Measurements from ENCODE around the gene CLIC5.

CLIC5 gene

DNA sequence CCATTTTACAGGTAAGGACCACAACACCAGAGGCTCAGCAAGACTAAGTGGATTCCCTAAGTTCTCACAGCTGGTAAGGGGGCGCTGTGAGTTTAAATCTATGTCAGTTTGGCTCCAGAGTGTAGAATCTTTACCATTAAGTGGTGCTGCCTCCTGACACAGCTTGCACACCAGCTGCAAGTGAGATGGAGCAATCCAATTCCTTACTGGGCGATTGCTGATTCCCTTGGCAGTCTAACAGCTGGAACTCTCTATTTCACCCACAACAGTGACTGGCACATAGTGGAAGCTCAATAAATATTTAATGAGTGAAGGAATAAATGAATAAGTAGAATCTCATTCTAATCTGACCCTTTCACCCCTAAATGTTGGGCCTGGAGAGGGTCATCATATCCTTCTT lies 176.7 kb downstream of the CLIC5 start:
- no peak for DNase-seq (ENCODE audit: low spot score)

DNA sequence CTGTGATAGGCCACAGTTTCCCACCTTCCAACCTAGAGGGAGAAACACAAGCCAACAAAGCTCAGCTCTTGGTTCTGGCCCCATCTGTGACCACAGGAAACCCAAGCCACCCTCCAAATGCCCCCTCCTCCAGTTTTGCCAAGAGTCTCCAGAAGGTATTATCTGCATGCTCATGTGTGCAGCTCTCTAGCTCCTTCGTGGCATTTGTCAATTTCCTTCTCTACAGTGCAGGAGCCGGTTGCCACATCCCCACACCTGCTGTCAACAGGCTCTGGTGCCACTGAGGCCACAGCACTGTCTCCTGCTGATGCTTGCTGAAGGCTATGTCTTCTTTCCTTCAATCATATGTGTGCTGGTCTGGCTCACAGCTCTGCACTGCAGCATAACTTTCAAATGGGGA lies 177.2 kb downstream of the CLIC5 start:
- no peak for DNase-seq (ENCODE audit: low spot score)

DNA sequence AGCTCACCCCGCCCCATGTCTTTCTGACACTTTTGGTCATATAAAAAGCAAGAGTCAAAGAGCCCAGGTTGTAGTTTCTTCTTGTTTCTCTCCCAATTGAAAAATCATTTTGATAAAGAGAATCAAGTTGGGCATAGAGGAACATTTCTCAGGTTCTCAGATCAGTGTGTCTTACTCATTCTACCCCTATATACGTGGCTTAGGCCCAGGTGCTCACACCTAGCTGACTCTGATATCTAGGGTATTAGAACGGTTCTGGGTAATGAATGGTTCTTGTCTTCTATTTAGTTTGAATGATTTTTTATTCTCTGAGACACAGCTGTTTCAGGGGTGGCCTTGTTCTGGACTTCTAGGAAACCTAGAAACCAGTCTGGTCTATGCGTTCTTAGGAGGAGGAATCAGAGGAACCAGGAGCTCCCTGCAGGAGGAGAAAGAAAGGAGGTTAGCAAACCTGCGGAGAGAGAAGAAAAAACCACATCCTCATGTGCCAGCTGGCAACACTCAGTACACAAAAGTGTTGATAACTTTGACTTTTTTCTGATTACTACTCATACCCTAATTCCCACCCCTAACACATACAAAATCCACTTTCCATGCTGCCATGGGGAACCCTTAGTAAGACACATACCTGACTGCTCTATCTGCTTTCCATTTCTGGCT lies 178.0 kb downstream of the CLIC5 start:
- no peak for DNase-seq (ENCODE audit: low spot score)

DNA sequence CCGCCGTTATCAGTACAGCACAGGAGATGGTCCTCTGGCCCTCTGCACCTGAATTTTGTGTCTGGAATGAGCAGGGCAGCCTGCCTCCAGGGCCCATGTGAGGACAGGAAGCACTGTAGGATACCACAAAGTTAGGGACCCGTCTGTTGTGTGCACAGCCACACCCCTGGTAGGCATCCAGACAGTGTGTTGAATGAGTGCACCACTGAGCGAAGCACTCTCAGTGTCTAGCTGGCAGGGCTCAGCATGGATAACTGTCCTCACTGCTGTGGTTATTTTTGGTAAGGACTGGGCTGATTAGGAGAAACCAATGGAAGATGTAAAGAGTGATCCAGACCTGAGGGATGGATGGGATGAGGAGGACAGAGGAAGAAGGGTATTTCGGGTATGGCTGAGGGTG lies 178.7 kb downstream of the CLIC5 start:
- DNase-seq (ENCODE audit: low spot score), result no peak

DNA sequence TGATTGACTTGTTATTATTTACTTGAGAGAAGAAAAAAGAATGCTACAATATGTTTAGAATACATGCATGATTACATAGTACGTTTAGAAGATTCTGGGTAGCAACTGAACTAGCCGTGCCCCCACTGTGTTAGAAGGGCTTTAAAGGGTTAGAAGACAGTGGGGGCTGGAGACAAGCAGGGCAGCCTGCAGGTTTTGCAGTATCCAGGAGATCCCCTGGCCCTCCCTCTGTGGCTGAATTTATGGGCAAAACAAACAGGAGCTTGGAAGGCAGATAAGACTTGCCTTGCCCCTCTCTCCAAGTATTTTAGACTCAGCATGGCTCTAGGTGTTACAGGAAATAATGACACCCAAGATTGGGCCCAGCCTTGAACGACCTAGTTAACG lies 179.2 kb downstream of the CLIC5 start:
- no peak for DNase-seq (ENCODE audit: low spot score)

DNA sequence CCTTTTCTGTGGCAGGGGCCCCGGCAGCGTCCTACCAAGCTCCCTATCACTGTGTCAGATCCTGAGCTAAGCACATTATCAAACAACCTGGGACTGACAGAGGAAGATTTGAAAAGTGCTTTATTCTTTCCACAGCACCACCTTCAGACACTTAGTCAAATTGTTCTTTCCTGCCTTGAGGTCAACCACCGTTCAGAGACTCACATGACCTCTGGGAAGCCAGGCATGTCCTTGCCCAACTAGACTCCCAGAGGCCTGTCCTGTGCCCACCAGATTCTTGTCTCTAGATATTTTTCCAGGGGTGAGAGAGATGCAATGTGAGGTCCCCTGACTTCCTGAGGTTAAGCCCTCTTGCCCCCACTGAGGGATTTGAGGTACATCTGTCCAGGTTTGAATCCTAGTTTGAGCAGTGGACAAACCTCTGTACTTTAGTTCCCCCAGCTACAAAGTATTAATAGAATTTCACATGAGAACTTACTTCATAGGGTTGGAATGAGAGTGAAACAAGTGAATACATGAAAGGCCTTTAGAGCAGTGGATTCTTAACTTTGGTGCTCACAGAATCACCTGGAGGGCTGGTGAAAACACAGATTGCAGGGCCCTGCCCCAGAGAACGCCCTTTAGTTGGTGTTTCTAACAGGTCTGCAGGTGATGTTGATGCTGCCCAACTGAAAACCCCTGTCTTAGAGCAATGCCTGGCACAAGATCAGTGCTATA lies 179.8 kb downstream of the CLIC5 start:
- DNase-seq (ENCODE audit: low spot score), result no peak

DNA sequence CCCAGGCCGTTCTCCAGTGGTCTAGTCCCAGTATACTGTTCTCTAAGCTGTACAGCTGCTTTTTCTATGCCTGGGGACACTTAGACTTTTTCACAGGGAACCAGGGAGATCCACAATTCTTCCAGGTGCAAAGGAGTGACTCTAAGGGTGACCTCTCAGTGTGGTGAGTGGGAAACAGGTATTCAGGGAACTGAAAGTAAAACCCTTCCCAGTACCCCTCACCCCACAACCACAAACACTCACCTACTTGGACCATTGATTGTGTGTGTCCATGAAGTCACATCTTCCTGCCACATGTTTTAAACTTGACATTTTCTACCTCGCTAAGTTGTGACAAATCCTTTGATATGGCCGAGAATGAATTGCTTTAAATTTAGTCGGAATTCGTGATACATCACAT lies 183.6 kb downstream of the CLIC5 start:
- DNase-seq (ENCODE audit: low spot score), result no peak

Measured in putamen (tissue), 1 donor.